D721Med (cell line): Measurements from ENCODE around the gene SLC1A5.

Experiments used
- DNase-seq: peaks from one replicate; pipeline ENCODE4 v3.0.0; 2011; ENCODE audit warnings: low spot score; ENCODE audit not compliant: insufficient read length
- FAIRE-seq: peaks from 2 replicates; lab custom pipeline; 2011; peaks lifted over from hg19 to GRCh38; lab: Jason Lieb, UNC
- TF ChIP-seq, protein P1 (sequence below): IDR thresholded peaks from 2 replicates; pipeline ENCODE4 v1.5.1; 2012; ENCODE audit warnings: mild to moderate bottlenecking, control low read depth; ENCODE audit not compliant: insufficient read depth; ENCODE audit errors: missing control alignments

The SLC1A5 gene

DNA sequence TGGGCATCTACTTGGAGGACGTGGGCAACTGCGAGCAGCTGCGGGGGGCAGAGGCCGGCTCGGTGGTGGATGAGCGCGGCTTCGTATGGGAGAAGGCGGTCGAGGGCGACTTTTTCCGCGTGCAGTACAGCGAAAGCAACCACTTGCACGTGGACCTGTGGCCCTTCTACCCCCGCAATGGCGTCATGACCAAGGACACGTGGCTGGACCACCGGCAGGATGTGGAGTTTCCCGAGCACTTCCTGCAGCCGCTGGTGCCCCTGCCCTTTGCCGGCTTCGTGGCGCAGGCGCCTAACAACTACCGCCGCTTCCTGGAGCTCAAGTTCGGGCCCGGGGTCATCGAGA is 31.9 kb downstream of the SLC1A5 start:
- DNase-seq (no peak), FAIRE-seq (no peak)
- TF ChIP-seq, protein P1, sequence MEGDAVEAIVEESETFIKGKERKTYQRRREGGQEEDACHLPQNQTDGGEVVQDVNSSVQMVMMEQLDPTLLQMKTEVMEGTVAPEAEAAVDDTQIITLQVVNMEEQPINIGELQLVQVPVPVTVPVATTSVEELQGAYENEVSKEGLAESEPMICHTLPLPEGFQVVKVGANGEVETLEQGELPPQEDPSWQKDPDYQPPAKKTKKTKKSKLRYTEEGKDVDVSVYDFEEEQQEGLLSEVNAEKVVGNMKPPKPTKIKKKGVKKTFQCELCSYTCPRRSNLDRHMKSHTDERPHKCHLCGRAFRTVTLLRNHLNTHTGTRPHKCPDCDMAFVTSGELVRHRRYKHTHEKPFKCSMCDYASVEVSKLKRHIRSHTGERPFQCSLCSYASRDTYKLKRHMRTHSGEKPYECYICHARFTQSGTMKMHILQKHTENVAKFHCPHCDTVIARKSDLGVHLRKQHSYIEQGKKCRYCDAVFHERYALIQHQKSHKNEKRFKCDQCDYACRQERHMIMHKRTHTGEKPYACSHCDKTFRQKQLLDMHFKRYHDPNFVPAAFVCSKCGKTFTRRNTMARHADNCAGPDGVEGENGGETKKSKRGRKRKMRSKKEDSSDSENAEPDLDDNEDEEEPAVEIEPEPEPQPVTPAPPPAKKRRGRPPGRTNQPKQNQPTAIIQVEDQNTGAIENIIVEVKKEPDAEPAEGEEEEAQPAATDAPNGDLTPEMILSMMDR = no peak

DNA sequence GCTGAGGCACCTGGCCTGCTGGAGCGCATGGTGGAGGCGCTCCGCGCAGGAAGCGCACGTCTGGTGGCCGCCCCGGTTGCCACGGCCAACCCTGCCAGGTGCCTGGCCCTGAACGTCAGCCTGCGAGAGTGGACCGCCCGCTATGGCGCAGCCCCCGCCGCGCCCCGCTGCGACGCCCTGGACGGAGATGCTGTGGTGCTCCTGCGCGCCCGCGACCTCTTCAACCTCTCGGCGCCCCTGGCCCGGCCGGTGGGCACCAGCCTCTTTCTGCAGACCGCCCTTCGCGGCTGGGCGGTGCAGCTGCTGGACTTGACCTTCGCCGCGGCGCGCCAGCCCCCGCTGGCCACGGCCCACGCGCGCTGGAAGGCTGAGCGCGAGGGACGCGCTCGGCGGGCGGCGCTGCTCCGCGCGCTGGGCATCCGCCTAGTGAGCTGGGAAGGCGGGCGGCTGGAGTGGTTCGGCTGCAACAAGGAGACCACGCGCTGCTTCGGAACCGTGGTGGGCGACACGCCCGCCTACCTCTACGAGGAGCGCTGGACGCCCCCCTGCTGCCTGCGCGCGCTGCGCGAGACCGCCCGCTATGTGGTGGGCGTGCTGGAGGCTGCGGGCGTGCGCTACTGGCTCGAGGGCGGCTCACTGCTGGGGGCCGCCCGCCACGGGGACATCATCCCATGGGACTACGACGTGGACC is 32.4 kb downstream of the SLC1A5 start:
- no peak for FAIRE-seq
- TF ChIP-seq, protein P1 = no peak
- no peak for DNase-seq

DNA sequence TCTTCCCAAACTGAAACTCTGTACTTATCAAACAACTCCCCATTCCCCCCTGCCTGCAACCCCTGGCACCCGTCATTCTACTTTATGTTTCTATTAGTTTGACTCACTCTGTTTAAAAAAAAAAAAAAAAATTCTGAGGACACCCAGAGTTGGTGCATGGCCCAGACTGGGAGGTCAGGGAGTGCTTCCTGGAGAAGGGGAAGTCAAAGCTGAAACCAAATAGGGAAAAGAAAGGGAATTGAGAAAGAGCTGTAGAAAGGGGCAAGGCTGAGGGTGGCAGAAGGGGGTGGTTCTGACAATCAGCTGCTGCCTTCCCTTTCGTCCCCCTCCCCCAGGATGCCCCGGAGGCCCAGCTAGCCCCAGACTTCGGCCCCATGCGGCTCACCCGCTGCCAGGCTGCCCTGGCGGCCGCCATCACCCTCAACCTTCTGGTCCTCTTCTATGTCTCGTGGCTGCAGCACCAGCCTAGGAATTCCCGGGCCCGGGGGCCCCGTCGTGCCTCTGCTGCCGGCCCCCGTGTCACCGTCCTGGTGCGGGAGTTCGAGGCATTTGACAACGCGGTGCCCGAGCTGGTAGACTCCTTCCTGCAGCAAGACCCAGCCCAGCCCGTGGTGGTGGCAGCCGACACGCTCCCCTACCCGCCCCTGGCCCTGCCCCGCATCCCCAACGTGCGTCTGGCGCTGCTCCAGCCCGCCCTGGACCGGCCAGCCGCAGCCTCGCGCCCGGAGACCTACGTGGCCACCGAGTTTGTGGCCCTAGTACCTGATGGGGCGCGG is 33.1 kb downstream of the SLC1A5 start:
- DNase-seq = no peak
- TF ChIP-seq, protein P1 = no peak
- FAIRE-seq = no peak

DNA sequence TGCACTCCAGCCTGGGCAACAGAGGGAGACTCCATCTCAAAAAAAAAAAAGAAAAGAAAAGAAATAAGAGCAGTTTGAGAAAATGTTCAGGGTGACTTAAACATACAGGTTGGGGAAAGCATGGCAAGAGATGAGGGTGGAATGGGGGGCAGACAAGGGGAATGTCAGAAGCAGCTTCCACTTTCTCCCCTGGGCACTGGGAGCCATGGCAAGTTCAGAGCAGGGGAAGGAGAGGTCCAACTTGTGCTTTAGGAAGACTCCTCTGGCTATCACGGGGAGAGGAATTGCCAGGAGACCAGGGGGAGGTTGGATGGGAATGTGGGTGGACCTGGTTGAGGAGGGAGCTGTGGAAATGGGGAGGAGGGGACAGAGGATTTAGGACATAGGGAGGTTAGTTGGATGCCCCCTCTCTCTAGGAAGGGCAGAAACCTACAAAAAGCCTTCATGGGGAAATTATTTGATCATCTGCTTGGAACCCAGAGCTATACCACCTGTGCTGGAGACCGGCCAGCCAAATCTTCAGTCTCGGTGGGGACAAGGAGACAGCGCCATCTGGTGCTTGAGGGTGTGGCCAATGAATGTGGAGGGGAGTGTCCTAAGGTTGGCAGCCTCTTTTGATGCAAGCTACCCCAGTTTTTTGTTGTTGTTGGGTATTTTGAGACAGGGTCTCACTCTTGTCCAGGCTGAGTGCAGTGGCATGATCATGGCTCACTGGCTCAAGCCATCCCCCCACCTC is 34.8 kb downstream of the SLC1A5 start:
- DNase-seq (no peak), FAIRE-seq (no peak)
- TF ChIP-seq, protein P1 = peak; percentile 60

DNA sequence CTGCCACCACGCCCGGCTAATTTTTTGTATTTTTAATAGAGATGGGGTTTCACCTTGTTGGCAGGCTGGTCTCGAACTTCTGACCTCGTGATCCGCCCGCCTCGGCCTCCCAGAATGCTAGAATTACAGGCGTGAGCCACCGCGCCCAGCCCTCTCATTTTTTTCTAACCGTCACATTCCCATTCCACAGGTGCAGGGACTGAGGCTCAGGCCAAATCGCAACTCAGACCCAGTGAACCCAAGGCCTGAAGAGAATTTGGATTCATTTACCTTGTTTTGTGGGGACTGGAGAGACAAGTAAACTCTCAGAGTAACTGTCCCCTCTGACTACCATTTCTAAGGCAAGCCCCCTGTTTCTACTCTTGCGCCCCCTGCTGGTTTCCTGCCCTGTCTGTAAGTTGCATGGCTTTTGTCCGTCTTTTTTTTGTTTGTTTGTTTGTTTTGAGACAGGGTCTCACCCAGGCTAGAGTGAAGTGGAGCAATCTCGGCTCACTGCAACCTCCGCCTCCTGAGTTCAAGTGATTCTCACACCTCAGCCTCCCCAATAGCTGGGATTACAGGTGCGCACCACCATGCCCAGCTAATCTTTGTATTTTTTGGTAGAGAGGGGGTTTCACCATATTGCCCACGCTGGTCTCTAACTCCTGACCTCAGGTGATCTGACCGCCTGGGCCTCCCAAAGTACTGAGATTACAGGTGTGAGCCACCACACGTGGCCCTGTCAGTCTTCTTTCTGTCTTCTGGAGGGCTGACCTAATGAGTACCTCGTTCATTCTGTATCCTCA is 39.9 kb downstream of the SLC1A5 start:
- TF ChIP-seq, protein P1 = peak; percentile 65
- FAIRE-seq (no peak), DNase-seq (no peak)

DNA sequence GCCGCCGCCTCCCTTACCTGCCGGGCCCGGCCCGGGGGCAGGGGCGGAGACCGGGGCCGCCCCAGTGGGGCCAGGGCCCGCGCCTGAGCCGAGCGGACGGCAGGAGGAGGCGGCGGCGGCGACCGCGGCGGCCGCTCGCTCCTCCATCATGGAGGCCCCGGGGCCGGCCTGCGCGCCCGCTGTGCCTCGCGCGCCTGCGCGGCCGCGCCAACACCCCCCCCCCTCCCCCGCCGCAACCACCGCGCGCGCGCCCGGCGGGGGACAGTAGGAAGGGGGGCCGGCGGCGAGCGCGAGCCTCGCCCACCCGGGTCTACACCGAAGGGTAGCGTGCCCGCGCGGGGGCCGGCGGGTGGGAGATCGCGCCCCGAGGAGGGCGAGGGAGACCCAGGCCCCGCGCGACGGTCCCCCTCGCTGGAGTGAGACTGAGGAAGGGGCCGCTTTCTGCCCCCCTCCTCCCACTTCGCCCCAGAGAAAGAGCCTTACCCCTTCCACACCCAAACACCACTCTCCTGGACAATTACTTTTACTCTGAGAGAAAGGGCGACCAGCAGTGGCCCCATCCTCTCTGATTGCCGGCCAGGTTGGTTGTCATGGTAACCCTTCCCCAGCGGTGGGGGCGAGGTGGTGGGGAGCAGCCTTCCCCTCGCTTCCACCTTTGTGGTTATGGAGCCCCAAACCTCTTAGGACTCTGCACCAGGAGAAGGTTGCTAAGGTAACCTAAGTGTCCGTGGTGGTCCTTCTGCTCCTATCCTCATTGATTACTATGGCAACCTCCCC is 41.9 kb downstream of the SLC1A5 start, which contains the start of gene STRN4:
TSS of gene STRN4 (minus strand) at position 170 of the 777 bp plus-strand sequence. CDS start at position 150, 20 bp downstream.
- FAIRE-seq (no peak), DNase-seq (peak; percentile 91)
- TF ChIP-seq, protein P1 = no peak
